ENCODE measurements around the gene CCNY.

CCNY gene

GRCh38 chr10:35584946-35585345 lies 248.6 kb downstream of the CCNY start:
- Histone ChIP-seq H3K79me2 (ENCODE audit: control insufficient read depth, insufficient read depth, low read length, unreplicated experiment) (no peaks in the 10 kb centered on the region), H3K36me3 (ENCODE audit: insufficient read depth, low read length) (no peaks in the 10 kb centered on the region), H2AFZ (ENCODE audit: low read length, unreplicated experiment) (no peak overlapping the region), H3K4me1 (ENCODE audit: control insufficient read depth, insufficient read depth, low read length, unreplicated experiment) (no peaks in the 10 kb centered on the region), H3K4me3 (ENCODE audit: low read depth, low read length) (no peak overlapping the region), H3K27me3 (ENCODE audit: insufficient read depth, low read length) (no peaks in the 10 kb centered on the region), H3K27ac (ENCODE audit: low read depth, low read length) (no peak overlapping the region)

- Histone ChIP-seq H3K27ac (ENCODE audit: low read depth, low read length) (no peak overlapping the region), H3K27me3 (ENCODE audit: insufficient read depth, low read length) (no peaks in the 10 kb centered on the region), H3K4me3 (ENCODE audit: low read depth, low read length) (no peak overlapping the region), H2AFZ (ENCODE audit: low read length, unreplicated experiment) (no peak overlapping the region), H3K36me3 (ENCODE audit: insufficient read depth, low read length) (no peaks in the 10 kb centered on the region), H3K4me1 (ENCODE audit: control insufficient read depth, insufficient read depth, low read length, unreplicated experiment) (no peaks in the 10 kb centered on the region), H3K79me2 (ENCODE audit: control insufficient read depth, insufficient read depth, low read length, unreplicated experiment) (no peaks in the 10 kb centered on the region)
Observed at GRCh38 chr10:35585356-35585755, 249.0 kb downstream of the CCNY start.

- Histone ChIP-seq H3K36me3 (ENCODE audit: insufficient read depth, low read length) (no peaks in the 10 kb centered on the region), H3K4me1 (ENCODE audit: control insufficient read depth, insufficient read depth, low read length, unreplicated experiment) (no peaks in the 10 kb centered on the region), H3K27ac (ENCODE audit: low read depth, low read length) (no peak overlapping the region), H3K79me2 (ENCODE audit: control insufficient read depth, insufficient read depth, low read length, unreplicated experiment) (no peaks in the 10 kb centered on the region), H3K4me3 (ENCODE audit: low read depth, low read length) (no peak overlapping the region), H2AFZ (ENCODE audit: low read length, unreplicated experiment) (no peak overlapping the region), H3K27me3 (ENCODE audit: insufficient read depth, low read length) (peaks cover 2% of the 10 kb centered on the region; the same call in 1 of the 2 replicates)
Observed at GRCh38 chr10:35585903-35586535, 249.7 kb downstream of the CCNY start.

- Histone ChIP-seq H3K27ac (ENCODE audit: low read depth, low read length) (no peak overlapping the region), H3K79me2 (ENCODE audit: control insufficient read depth, insufficient read depth, low read length, unreplicated experiment) (no peaks in the 10 kb centered on the region), H2AFZ (ENCODE audit: low read length, unreplicated experiment) (no peak overlapping the region)
Observed at GRCh38 chr10:35588836-35589235, 252.5 kb downstream of the CCNY start.

GRCh38 chr10:35592441-35592840 lies 256.1 kb downstream of the CCNY start:
- H2AFZ ChIP-seq (ENCODE audit: low read length, unreplicated experiment), result no peak overlapping the region
- H3K4me3 ChIP-seq (ENCODE audit: low read depth, low read length), result no peak overlapping the region
- no peaks in the 10 kb centered on the region for H3K36me3 ChIP-seq (ENCODE audit: insufficient read depth, low read length)
- H3K27ac ChIP-seq (ENCODE audit: low read depth, low read length), result no peak overlapping the region
- no peaks in the 10 kb centered on the region for H3K4me1 ChIP-seq (ENCODE audit: control insufficient read depth, insufficient read depth, low read length, unreplicated experiment)
- no peaks in the 10 kb centered on the region for H3K79me2 ChIP-seq (ENCODE audit: control insufficient read depth, insufficient read depth, low read length, unreplicated experiment)
- peaks cover 8% of the 10 kb centered on the region; the same call in 1 of the 2 replicates for H3K27me3 ChIP-seq (ENCODE audit: insufficient read depth, low read length)

More at GRCh38 chr10:35588836-35589235, 252.5 kb downstream of the CCNY start:
- H3K36me3 ChIP-seq (ENCODE audit: insufficient read depth, low read length), result no peaks in the 10 kb centered on the region
- H3K27me3 ChIP-seq (ENCODE audit: insufficient read depth, low read length), result peaks cover 8% of the 10 kb centered on the region; the same call in 1 of the 2 replicates
- H3K4me3 ChIP-seq (ENCODE audit: low read depth, low read length), result no peak overlapping the region
- H3K4me1 ChIP-seq (ENCODE audit: control insufficient read depth, insufficient read depth, low read length, unreplicated experiment), result no peaks in the 10 kb centered on the region

GRCh38 chr10:35594115-35595079 lies 258.1 kb downstream of the CCNY start:
- Histone ChIP-seq H3K36me3 (ENCODE audit: insufficient read depth, low read length) (no peaks in the 10 kb centered on the region), H3K79me2 (ENCODE audit: control insufficient read depth, insufficient read depth, low read length, unreplicated experiment) (no peaks in the 10 kb centered on the region), H3K27ac (ENCODE audit: low read depth, low read length) (no peak overlapping the region)

GRCh38 chr10:35595106-35595505 lies 258.8 kb downstream of the CCNY start:
- Histone ChIP-seq H3K27me3 (ENCODE audit: insufficient read depth, low read length) (peaks cover 8% of the 10 kb centered on the region; the same call in 1 of the 2 replicates), H3K36me3 (ENCODE audit: insufficient read depth, low read length) (no peaks in the 10 kb centered on the region), H3K4me3 (ENCODE audit: low read depth, low read length) (no peak overlapping the region), H2AFZ (ENCODE audit: low read length, unreplicated experiment) (no peak overlapping the region), H3K4me1 (ENCODE audit: control insufficient read depth, insufficient read depth, low read length, unreplicated experiment) (no peaks in the 10 kb centered on the region), H3K27ac (ENCODE audit: low read depth, low read length) (no peak overlapping the region), H3K79me2 (ENCODE audit: control insufficient read depth, insufficient read depth, low read length, unreplicated experiment) (no peaks in the 10 kb centered on the region)

More at GRCh38 chr10:35594115-35595079, 258.1 kb downstream of the CCNY start:
- H2AFZ ChIP-seq (ENCODE audit: low read length, unreplicated experiment), result no peak overlapping the region
- H3K27me3 ChIP-seq (ENCODE audit: insufficient read depth, low read length), result peaks cover 8% of the 10 kb centered on the region; the same call in 1 of the 2 replicates
- H3K4me1 ChIP-seq (ENCODE audit: control insufficient read depth, insufficient read depth, low read length, unreplicated experiment), result no peaks in the 10 kb centered on the region
- no peak overlapping the region for H3K4me3 ChIP-seq (ENCODE audit: low read depth, low read length)

- Histone ChIP-seq H3K79me2 (ENCODE audit: control insufficient read depth, insufficient read depth, low read length, unreplicated experiment) (no peaks in the 10 kb centered on the region), H3K4me1 (ENCODE audit: control insufficient read depth, insufficient read depth, low read length, unreplicated experiment) (no peaks in the 10 kb centered on the region), H3K4me3 (ENCODE audit: low read depth, low read length) (no peak overlapping the region), H2AFZ (ENCODE audit: low read length, unreplicated experiment) (no peak overlapping the region), H3K36me3 (ENCODE audit: insufficient read depth, low read length) (no peaks in the 10 kb centered on the region), H3K27me3 (ENCODE audit: insufficient read depth, low read length) (peaks cover 7% of the 10 kb centered on the region; the same call in 1 of the 2 replicates), H3K27ac (ENCODE audit: low read depth, low read length) (no peak overlapping the region)
Observed at GRCh38 chr10:35598379-35598778, 262.1 kb downstream of the CCNY start.

GRCh38 chr10:35600193-35600592 lies 263.9 kb downstream of the CCNY start:
- H3K4me3 ChIP-seq (ENCODE audit: low read depth, low read length), result no peak overlapping the region
- H3K4me1 ChIP-seq (ENCODE audit: control insufficient read depth, insufficient read depth, low read length, unreplicated experiment), result no peaks in the 10 kb centered on the region
- H3K27ac ChIP-seq (ENCODE audit: low read depth, low read length), result no peak overlapping the region
- no peaks in the 10 kb centered on the region for H3K79me2 ChIP-seq (ENCODE audit: control insufficient read depth, insufficient read depth, low read length, unreplicated experiment)
- no peak overlapping the region for H2AFZ ChIP-seq (ENCODE audit: low read length, unreplicated experiment)
- H3K27me3 ChIP-seq (ENCODE audit: insufficient read depth, low read length), result peaks cover 15% of the 10 kb centered on the region
- H3K36me3 ChIP-seq (ENCODE audit: insufficient read depth, low read length), result no peaks in the 10 kb centered on the region

- no peaks in the 10 kb centered on the region for H3K36me3 ChIP-seq (ENCODE audit: insufficient read depth, low read length)
- no peak within 1 kb of the TSS for H2AFZ ChIP-seq (ENCODE audit: low read length, unreplicated experiment)
- peaks cover 9% of the 10 kb centered on the region for H3K4me1 ChIP-seq (ENCODE audit: control insufficient read depth, insufficient read depth, low read length, unreplicated experiment)
- H3K27me3 ChIP-seq (ENCODE audit: insufficient read depth, low read length), result peaks cover 29% of the 10 kb centered on the region
- H3K27ac ChIP-seq (ENCODE audit: low read depth, low read length), result no peak within 1 kb of the TSS
- no peak within 1 kb of the TSS for H3K4me3 ChIP-seq (ENCODE audit: low read depth, low read length)
- no peaks in the 10 kb centered on the region for H3K79me2 ChIP-seq (ENCODE audit: control insufficient read depth, insufficient read depth, low read length, unreplicated experiment)
Observed at GRCh38 chr10:35605191-35605590, 268.9 kb downstream of the CCNY start, which contains the start of gene GJD4. TSS of gene GJD4 (plus strand) at chr10:35605341. CDS start at chr10:35605568, 227 bp downstream.

Data from ACC112 (cell line).